Fibroblast of villous mesenchyme (primary cell): ENCODE measurements around the gene SLC22A17. TPM values are rescaled to one million over a fixed set of nuclear protein-coding genes. Genes with fewer than 3 reads are reported as not detected.

Experiments used
- DNase-seq: peaks from one replicate; pipeline ENCODE4 v3.0.0-alpha.2; 2010; ENCODE audit warnings: low read depth
- H3K4me3 ChIP-seq: 2 replicates; pipeline ENCODE4 v1.5.1; 2011; ENCODE audit warnings: low read depth, mild to moderate bottlenecking, low read length
- CTCF ChIP-seq: IDR thresholded peaks from 2 replicates; pipeline ENCODE4 v1.5.1; 2012; ENCODE audit warnings: low read depth, mild to moderate bottlenecking, low read length; ENCODE audit not compliant: insufficient read depth
- total RNA-seq: library from RNA; depleted of rRNA; stranded (reverse); fragments of >200 nt; gene quantifications from 2 replicates; pipeline ENCODE4 v1.2.3, GENCODE V29; 2012

Gene SLC22A17
- total RNA-seq, 1 donor: 16.4 TPM

- H3K4me3 ChIP-seq: no peak within 1 kb of the TSS
- no peak for TF ChIP-seq CTCF
- DNase-seq: no peak
These were observed 24.0 kb upstream of the SLC22A17 start, which contains the start of gene CMTM5 for GRCh38 chr14:23376482-23377197. Gene CMTM5, plus strand, starts transcription at chr14:23377046. Its CDS starts 206 bp downstream, at chr14:23377252.

GRCh38 chr14:23375527-23376251, 23.0 kb upstream of the SLC22A17 start:
- no peak for TF ChIP-seq CTCF
- DNase-seq: no peak
- no peak overlapping the region for H3K4me3 ChIP-seq

GRCh38 chr14:23373041-23373440, 20.4 kb upstream of the SLC22A17 start:
- DNase-seq: no peak
- no peak overlapping the region for H3K4me3 ChIP-seq
- TF ChIP-seq CTCF: no peak

GRCh38 chr14:23372509-23372908, 19.8 kb upstream of the SLC22A17 start, which contains the start of gene IL25:
Gene IL25, plus strand, starts transcription at chr14:23372809.
- H3K4me3 ChIP-seq: no peak within 1 kb of the TSS
- no peak for TF ChIP-seq CTCF
- DNase-seq: peak; percentile 3

- H3K4me3 ChIP-seq: no peak overlapping the region
- no peak for TF ChIP-seq CTCF
- no peak for DNase-seq
These were observed 19.2 kb upstream of the SLC22A17 start for GRCh38 chr14:23371865-23372264.

GRCh38 chr14:23370221-23370620, 17.5 kb upstream of the SLC22A17 start:
- DNase-seq: no peak
- TF ChIP-seq CTCF: no peak
- no peak overlapping the region for H3K4me3 ChIP-seq
